Endodermal cell (in vitro differentiated cells): ENCODE measurements around the gene ADORA3. TPM values are rescaled to one million over a fixed set of nuclear protein-coding genes. Genes with fewer than 3 reads are reported as not detected.

ENCODE experiments used
- DNase-seq: peaks from one replicate; pipeline ENCODE4 v3.0.0-alpha.2; 2017
- H3K27ac ChIP-seq: 2 replicates; pipeline ENCODE4 v1.5.1; 2013; ENCODE audit warnings: mild to moderate bottlenecking, low read depth, low read length, moderate library complexity
- H3K27me3 ChIP-seq: 2 replicates; pipeline ENCODE4 v1.6.1; 2013; ENCODE audit warnings: mild to moderate bottlenecking, low read length, moderate library complexity; ENCODE audit not compliant: insufficient read depth, control insufficient read depth, poor library complexity, severe bottlenecking
- H3K36me3 ChIP-seq: 2 replicates; pipeline ENCODE4 v1.7.0; 2013; ENCODE audit warnings: mild to moderate bottlenecking, low read length, moderate library complexity; ENCODE audit not compliant: control insufficient read depth, insufficient read depth
- H3K4me1 ChIP-seq: one replicate; pipeline ENCODE4 v1.7.0; 2013; ENCODE audit warnings: low read length; ENCODE audit not compliant: control insufficient read depth, insufficient read depth
- H3K4me3 ChIP-seq: 2 replicates; pipeline ENCODE4 v1.5.1; 2013; ENCODE audit warnings: mild to moderate bottlenecking, low read length, moderate library complexity
- H3K9ac ChIP-seq: 2 replicates; pipeline ENCODE4 v1.6.1; 2013; ENCODE audit warnings: mild to moderate bottlenecking, low read length, moderate library complexity; ENCODE audit not compliant: poor library complexity, severe bottlenecking; ENCODE audit errors: extremely low read depth
- H3K9me3 ChIP-seq: 2 replicates; pipeline ENCODE4 v1.6.1; 2013; ENCODE audit warnings: mild to moderate bottlenecking, low read length, moderate library complexity; ENCODE audit not compliant: control insufficient read depth
- H3K27ac Mint-ChIP-seq: 2 replicates; pipeline ENCODE4 v1.8.0; 2020; ENCODE audit warnings: mixed read lengths
- H3K27me3 Mint-ChIP-seq: 2 replicates; pipeline ENCODE4 v1.8.0; 2021; ENCODE audit warnings: mild to moderate bottlenecking, mixed read lengths; ENCODE audit not compliant: insufficient read depth
- H3K36me3 Mint-ChIP-seq: 2 replicates; pipeline ENCODE4 v1.8.0; 2020; ENCODE audit warnings: low read depth, mixed read lengths
- H3K4me1 Mint-ChIP-seq: 2 replicates; pipeline ENCODE4 v1.8.0; 2020; ENCODE audit warnings: mixed read lengths
- H3K4me3 Mint-ChIP-seq: 2 replicates; pipeline ENCODE4 v1.8.0; 2020; ENCODE audit warnings: mild to moderate bottlenecking, moderate library complexity, mixed read lengths
- H3K9me3 Mint-ChIP-seq: 2 replicates; pipeline ENCODE4 v1.8.0; 2020; ENCODE audit warnings: mild to moderate bottlenecking, mixed read lengths
- CTCF ChIP-seq: fragments of 200-600 bp; sonication (generic); conservative IDR thresholded peaks from 2 replicates; pipeline ENCODE4 v1.5.0; 2021; ENCODE audit warnings: antibody characterized with exemption, mild to moderate bottlenecking
- WGBS, 2 experiments: methylation state at CpG; one replicate each; pipeline versions ENCODE4 v1.1.5 to v1.1.7; 2013; ENCODE audit warnings: missing lambda C conversion rate in 2 of 2, mixed read lengths in 1 of 2; ENCODE audit not compliant: insufficient coverage in 1 of 2, insufficient read length in 1 of 2; 5-methylcytosine and 5-hydroxymethylcytosine counted together
- total RNA-seq, 2 donors: library from RNA; stranded (reverse); fragmentation: NEBNext Ultra II Directional in 1 of 2; extraction: Animal tissue kit (Norgen Biotek cat#: 25700) in 1 of 2; gene quantifications; 2 replicates in 1 of 2; 3 replicates in 1 of 2; pipeline ENCODE4 v1.2.1, GENCODE V29; 2021

Gene ADORA3
- total RNA-seq, 2 donors from 2014 or later, result not detected

- no peak overlapping the region for H3K9ac ChIP-seq
- H3K36me3 Mint-ChIP-seq, result no peaks in the 10 kb centered on the region
- no peak overlapping the region for H3K4me3 ChIP-seq
- H3K27ac Mint-ChIP-seq, result no peak overlapping the region
- peaks cover 3% of the 10 kb centered on the region for H3K9me3 Mint-ChIP-seq
- H3K4me1 ChIP-seq, result no peaks in the 10 kb centered on the region
- H3K27me3 Mint-ChIP-seq, result peaks cover 4% of the 10 kb centered on the region
- H3K4me1 Mint-ChIP-seq, result no peaks in the 10 kb centered on the region
- TF ChIP-seq CTCF, result no peak
- no peaks in the 10 kb centered on the region for H3K9me3 ChIP-seq
- H3K36me3 ChIP-seq, result no peaks in the 10 kb centered on the region
- H3K27me3 ChIP-seq, result no peaks in the 10 kb centered on the region
- DNase-seq, result no peak
- no peak overlapping the region for H3K27ac ChIP-seq
- WGBS, 2 experiments, result 93 to 100% methylated on average over 7 of the region's 7 CpGs
- no peak overlapping the region for H3K4me3 Mint-ChIP-seq
These were observed 12.4 kb downstream of the ADORA3 start for GRCh38 chr1:111491070-111491469.

DNA sequence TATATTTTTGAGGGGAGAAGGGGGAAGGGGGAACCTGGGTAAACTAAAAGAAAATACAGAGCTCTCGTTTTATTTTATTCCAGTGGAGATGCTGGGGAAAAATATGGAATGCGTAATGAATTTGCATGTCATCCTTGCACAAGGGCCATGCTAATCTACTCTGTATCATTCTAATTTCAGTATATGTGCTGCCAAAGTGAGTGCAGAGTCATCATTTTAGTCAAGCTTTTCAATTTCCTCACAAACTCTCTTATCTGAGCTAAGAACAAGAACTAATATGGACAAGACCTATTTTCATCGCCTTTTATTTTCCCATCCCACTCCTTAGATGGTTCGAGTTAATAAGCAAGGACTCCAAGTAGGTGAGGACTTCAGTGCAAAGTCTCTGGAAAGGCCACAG, 13.2 kb downstream of the ADORA3 start:
- Mint-ChIP-seq H3K4me1 (no peaks in the 10 kb centered on the region), H3K27ac (no peak overlapping the region), H3K27me3 (peaks cover 4% of the 10 kb centered on the region), H3K4me3 (no peak overlapping the region), H3K9me3 (no peaks in the 10 kb centered on the region), H3K36me3 (no peaks in the 10 kb centered on the region)
- H3K4me1 ChIP-seq, result no peaks in the 10 kb centered on the region
- H3K27ac ChIP-seq, result no peak overlapping the region
- WGBS, 2 experiments, result 95% methylated on average over 4 of the region's 4 CpGs
- no peak overlapping the region for H3K9ac ChIP-seq
- no peak for TF ChIP-seq CTCF
- DNase-seq, result no peak
- H3K4me3 ChIP-seq, result no peak overlapping the region
- no peaks in the 10 kb centered on the region for H3K36me3 ChIP-seq
- H3K27me3 ChIP-seq, result no peaks in the 10 kb centered on the region
- no peaks in the 10 kb centered on the region for H3K9me3 ChIP-seq

GRCh38 chr1:111489604-111490003, 13.8 kb downstream of the ADORA3 start:
- DNase-seq, result no peak
- Histone ChIP-seq H3K4me1 (no peaks in the 10 kb centered on the region), H3K9me3 (no peaks in the 10 kb centered on the region), H3K4me3 (no peak overlapping the region), H3K27ac (no peak overlapping the region), H3K36me3 (no peaks in the 10 kb centered on the region), H3K27me3 (no peaks in the 10 kb centered on the region), H3K9ac (no peak overlapping the region)
- Mint-ChIP-seq H3K27me3 (peaks cover 4% of the 10 kb centered on the region), H3K4me1 (no peaks in the 10 kb centered on the region), H3K4me3 (no peak overlapping the region), H3K36me3 (no peaks in the 10 kb centered on the region), H3K9me3 (no peaks in the 10 kb centered on the region), H3K27ac (no peak overlapping the region)
- 97% methylated on average over 4 of the region's 4 CpGs; no CpG with 5 or more reads in 1 of the 2 experiments for WGBS, 2 experiments
- TF ChIP-seq CTCF, result no peak
